Neural cell (in vitro differentiated cells): Measurements from ENCODE around the gene MYO18B. TPM values are rescaled to one million over a fixed set of nuclear protein-coding genes. Genes with fewer than 3 reads are reported as not detected.

Experiments
- H2AFZ ChIP-seq: fragments of 200-600, 300-800 bp; sonication (generic), shearing (Covaris generic); 2 replicates; pipeline ENCODE4 v1.6.0; 2014; ENCODE audit warnings: low read depth, mild to moderate bottlenecking, antibody characterized with exemption, low read length, moderate library complexity
- H3F3A ChIP-seq: fragments of 200-600 bp; shearing (Covaris generic); 2 replicates; pipeline ENCODE4 v1.6.1; 2016; ENCODE audit warnings: mild to moderate bottlenecking, moderate library complexity, mixed read lengths, antibody characterized with exemption, low read length; ENCODE audit not compliant: insufficient read depth, poor library complexity, severe bottlenecking
- H3K27ac ChIP-seq: fragments of 200-600, 300-800 bp; sonication (generic), shearing (Covaris generic); 2 replicates; pipeline ENCODE4 v1.5.1; 2014; ENCODE audit warnings: mild to moderate bottlenecking, low read length, moderate library complexity
- H3K27me3 ChIP-seq: fragments of 300-800, 200-600 bp; sonication (generic), shearing (Covaris generic); 2 replicates; pipeline ENCODE4 v1.6.0; 2014; ENCODE audit warnings: mild to moderate bottlenecking, low read depth, low read length, moderate library complexity; ENCODE audit not compliant: insufficient read depth
- H3K36me3 ChIP-seq: fragments of 300-800, 200-600 bp; sonication (generic), shearing (Covaris generic); 2 replicates; pipeline ENCODE4 v1.5.1; 2014; ENCODE audit warnings: mild to moderate bottlenecking, antibody characterized with exemption, low read length, moderate library complexity; ENCODE audit not compliant: insufficient read depth
- H3K4me2 ChIP-seq: fragments of 300-800, 200-600 bp; sonication (generic), shearing (Covaris generic); 2 replicates; pipeline ENCODE4 v1.6.0; 2014; ENCODE audit warnings: mild to moderate bottlenecking, low read length
- H3K4me3 ChIP-seq: fragments of 300-800, 200-600 bp; sonication (generic), shearing (Covaris generic); 2 replicates; pipeline ENCODE4 v1.5.1; 2014; ENCODE audit warnings: mild to moderate bottlenecking, low read length, moderate library complexity
- H3K79me2 ChIP-seq: fragments of 200-600 bp; shearing (Covaris generic); replicated peaks from 2 replicates; pipeline ENCODE4 v1.6.0; 2014; ENCODE audit warnings: mild to moderate bottlenecking, low read length, moderate library complexity; ENCODE audit not compliant: insufficient read depth
- H3K9ac ChIP-seq: fragments of 300-800, 200-600 bp; sonication (generic), shearing (Covaris generic); 2 replicates; pipeline ENCODE4 v1.6.1; 2016; ENCODE audit warnings: mild to moderate bottlenecking, low read length, mixed read lengths
- H3K9me2 ChIP-seq: fragments of 200-600 bp; shearing (Covaris generic); 2 replicates; pipeline ENCODE4 v1.6.1; 2016; ENCODE audit warnings: mild to moderate bottlenecking, low read length, mixed read lengths; ENCODE audit not compliant: insufficient read depth
- H3K9me3 ChIP-seq: fragments of 200-600, 300-800 bp; sonication (generic), shearing (Covaris generic); 2 replicates; pipeline ENCODE4 v1.6.1; 2016; ENCODE audit warnings: mild to moderate bottlenecking, mixed run types, low read length, moderate library complexity, mixed read lengths
- H4K20me1 ChIP-seq: fragments of 200-600 bp; shearing (Covaris generic); 2 replicates; pipeline ENCODE4 v1.6.1; 2016; ENCODE audit warnings: mild to moderate bottlenecking, mixed run types; ENCODE audit not compliant: insufficient read depth
- EP300 ChIP-seq: fragments of 450-650 bp; conservative IDR thresholded peaks from 2 replicates; pipeline ENCODE4 v1.6.1; 2014; ENCODE audit warnings: antibody characterized with exemption, mild to moderate bottlenecking, moderate library complexity; ENCODE audit not compliant: poor library complexity, severe bottlenecking
- EZH2 ChIP-seq: fragments of 200-600, 300-800 bp; shearing (Covaris generic), sonication (generic); IDR thresholded peaks from 2 replicates; pipeline ENCODE4 v1.6.1; 2014; ENCODE audit warnings: antibody characterized with exemption, low read length, borderline replicate concordance, mild to moderate bottlenecking; ENCODE audit not compliant: insufficient read depth, poor library complexity, severe bottlenecking
- MXI1 ChIP-seq: fragments of 450-650 bp; conservative IDR thresholded peaks from 2 replicates; pipeline ENCODE4 v1.6.1; 2014; ENCODE audit warnings: antibody characterized with exemption, mild to moderate bottlenecking; ENCODE audit not compliant: poor library complexity, severe bottlenecking
- POLR2AphosphoS5 ChIP-seq: IDR thresholded peaks from 2 replicates; pipeline ENCODE4 v1.6.1; 2012
- RAD21 ChIP-seq: fragments of 450-650 bp; conservative IDR thresholded peaks from 2 replicates; pipeline ENCODE4 v1.6.1; 2014; ENCODE audit warnings: antibody characterized with exemption, mild to moderate bottlenecking, moderate library complexity
- SMC3 ChIP-seq: fragments of 450-650 bp; conservative IDR thresholded peaks from 2 replicates; pipeline ENCODE4 v1.6.1; 2014; ENCODE audit warnings: antibody characterized with exemption, mild to moderate bottlenecking, moderate library complexity; ENCODE audit not compliant: poor library complexity
- TAF1 ChIP-seq: IDR thresholded peaks from 2 replicates; pipeline ENCODE4 v1.6.1; 2012; ENCODE audit warnings: low read depth
- polyA plus RNA-seq: library from polyadenylated mRNA; depleted of rRNA; stranded (reverse); fragments of >200 nt; gene quantifications from 2 replicates; pipeline ENCODE4 v1.2.3, GENCODE V29; 2014
- TF ChIP-seq, protein P1 (sequence below): IDR thresholded peaks from 2 replicates; pipeline ENCODE4 v1.6.1; 2012; ENCODE audit warnings: borderline replicate concordance
- TF ChIP-seq, protein P2 (sequence below): fragments of 450-650 bp; IDR thresholded peaks from 2 replicates; pipeline ENCODE4 v1.5.1; 2014; ENCODE audit warnings: antibody characterized with exemption, mild to moderate bottlenecking, moderate library complexity; ENCODE audit not compliant: poor library complexity, severe bottlenecking

MYO18B gene
- polyA plus RNA-seq, 1 donor from 2014 or later = 0.71 TPM

DNA sequence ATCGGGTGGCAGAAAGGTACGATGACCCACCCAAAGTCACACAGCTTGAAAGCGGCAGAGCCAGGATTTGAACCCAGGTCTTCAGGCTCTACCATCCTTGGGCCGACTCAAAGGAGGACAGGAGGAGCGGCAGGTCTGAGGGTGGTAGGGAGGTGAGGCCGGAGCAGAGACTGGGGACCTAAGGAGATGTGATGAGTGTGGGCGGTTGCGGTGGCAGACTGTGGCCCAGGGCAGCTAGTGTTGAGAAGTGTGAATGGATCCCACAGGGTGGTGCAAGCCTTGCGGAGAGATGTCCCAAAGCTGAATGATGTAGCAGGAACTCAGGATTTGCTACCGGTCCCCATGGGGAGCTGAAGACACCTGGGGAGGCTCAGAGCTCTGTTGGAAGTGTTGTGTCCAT, 180.2 kb downstream of the MYO18B start:
- Histone ChIP-seq H3K27ac (no peak overlapping the region), H3K4me3 (no peak overlapping the region), H4K20me1 (no peaks in the 10 kb centered on the region), H2AFZ (no peak overlapping the region), H3K36me3 (no peaks in the 10 kb centered on the region), H3K79me2 (no peaks in the 10 kb centered on the region), H3K4me2 (no peak overlapping the region), H3K9ac (no peak overlapping the region), H3K9me3 (no peaks in the 10 kb centered on the region), H3K27me3 (no peaks in the 10 kb centered on the region), H3K9me2 (no peaks in the 10 kb centered on the region), H3F3A (no peaks in the 10 kb centered on the region)
- TF ChIP-seq EP300 = no peak
- TF ChIP-seq MXI1 = no peak
- TF ChIP-seq EZH2 = no peak
- TF ChIP-seq POLR2AphosphoS5 = no peak
- TF ChIP-seq SMC3 = no peak
- TF ChIP-seq, protein P1, sequence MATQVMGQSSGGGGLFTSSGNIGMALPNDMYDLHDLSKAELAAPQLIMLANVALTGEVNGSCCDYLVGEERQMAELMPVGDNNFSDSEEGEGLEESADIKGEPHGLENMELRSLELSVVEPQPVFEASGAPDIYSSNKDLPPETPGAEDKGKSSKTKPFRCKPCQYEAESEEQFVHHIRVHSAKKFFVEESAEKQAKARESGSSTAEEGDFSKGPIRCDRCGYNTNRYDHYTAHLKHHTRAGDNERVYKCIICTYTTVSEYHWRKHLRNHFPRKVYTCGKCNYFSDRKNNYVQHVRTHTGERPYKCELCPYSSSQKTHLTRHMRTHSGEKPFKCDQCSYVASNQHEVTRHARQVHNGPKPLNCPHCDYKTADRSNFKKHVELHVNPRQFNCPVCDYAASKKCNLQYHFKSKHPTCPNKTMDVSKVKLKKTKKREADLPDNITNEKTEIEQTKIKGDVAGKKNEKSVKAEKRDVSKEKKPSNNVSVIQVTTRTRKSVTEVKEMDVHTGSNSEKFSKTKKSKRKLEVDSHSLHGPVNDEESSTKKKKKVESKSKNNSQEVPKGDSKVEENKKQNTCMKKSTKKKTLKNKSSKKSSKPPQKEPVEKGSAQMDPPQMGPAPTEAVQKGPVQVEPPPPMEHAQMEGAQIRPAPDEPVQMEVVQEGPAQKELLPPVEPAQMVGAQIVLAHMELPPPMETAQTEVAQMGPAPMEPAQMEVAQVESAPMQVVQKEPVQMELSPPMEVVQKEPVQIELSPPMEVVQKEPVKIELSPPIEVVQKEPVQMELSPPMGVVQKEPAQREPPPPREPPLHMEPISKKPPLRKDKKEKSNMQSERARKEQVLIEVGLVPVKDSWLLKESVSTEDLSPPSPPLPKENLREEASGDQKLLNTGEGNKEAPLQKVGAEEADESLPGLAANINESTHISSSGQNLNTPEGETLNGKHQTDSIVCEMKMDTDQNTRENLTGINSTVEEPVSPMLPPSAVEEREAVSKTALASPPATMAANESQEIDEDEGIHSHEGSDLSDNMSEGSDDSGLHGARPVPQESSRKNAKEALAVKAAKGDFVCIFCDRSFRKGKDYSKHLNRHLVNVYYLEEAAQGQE = no peak
- TF ChIP-seq, protein P2, sequence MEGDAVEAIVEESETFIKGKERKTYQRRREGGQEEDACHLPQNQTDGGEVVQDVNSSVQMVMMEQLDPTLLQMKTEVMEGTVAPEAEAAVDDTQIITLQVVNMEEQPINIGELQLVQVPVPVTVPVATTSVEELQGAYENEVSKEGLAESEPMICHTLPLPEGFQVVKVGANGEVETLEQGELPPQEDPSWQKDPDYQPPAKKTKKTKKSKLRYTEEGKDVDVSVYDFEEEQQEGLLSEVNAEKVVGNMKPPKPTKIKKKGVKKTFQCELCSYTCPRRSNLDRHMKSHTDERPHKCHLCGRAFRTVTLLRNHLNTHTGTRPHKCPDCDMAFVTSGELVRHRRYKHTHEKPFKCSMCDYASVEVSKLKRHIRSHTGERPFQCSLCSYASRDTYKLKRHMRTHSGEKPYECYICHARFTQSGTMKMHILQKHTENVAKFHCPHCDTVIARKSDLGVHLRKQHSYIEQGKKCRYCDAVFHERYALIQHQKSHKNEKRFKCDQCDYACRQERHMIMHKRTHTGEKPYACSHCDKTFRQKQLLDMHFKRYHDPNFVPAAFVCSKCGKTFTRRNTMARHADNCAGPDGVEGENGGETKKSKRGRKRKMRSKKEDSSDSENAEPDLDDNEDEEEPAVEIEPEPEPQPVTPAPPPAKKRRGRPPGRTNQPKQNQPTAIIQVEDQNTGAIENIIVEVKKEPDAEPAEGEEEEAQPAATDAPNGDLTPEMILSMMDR = no peak
- no peak for TF ChIP-seq TAF1

GRCh38 chr22:25923914-25924313, 181.9 kb downstream of the MYO18B start:
- H4K20me1 ChIP-seq = no peaks in the 10 kb centered on the region

More at GRCh38 chr22:25923914-25924313, 181.9 kb downstream of the MYO18B start:
- Histone ChIP-seq H3K9ac (no peak overlapping the region), H3K36me3 (no peaks in the 10 kb centered on the region), H3K4me3 (no peak overlapping the region), H2AFZ (no peak overlapping the region), H3K9me3 (no peaks in the 10 kb centered on the region), H3K4me2 (no peak overlapping the region), H3F3A (no peaks in the 10 kb centered on the region), H3K79me2 (no peaks in the 10 kb centered on the region), H3K9me2 (no peaks in the 10 kb centered on the region), H3K27ac (no peak overlapping the region), H3K27me3 (no peaks in the 10 kb centered on the region)
- TF ChIP-seq POLR2AphosphoS5 (no peak), TAF1 (no peak), EP300 (no peak), MXI1 (no peak), EZH2 (no peak), SMC3 (no peak), RAD21 (no peak)
- TF ChIP-seq, protein P2 = no peak
- TF ChIP-seq, protein P1 = no peak
